Cardiac muscle cell (in vitro differentiated cells and primary cell): ENCODE results near the gene MAP7D3. TPM values are rescaled to one million over a fixed set of nuclear protein-coding genes. Genes with fewer than 3 reads are reported as not detected.

Experiments
- DNase-seq, 2 donors: peaks; one replicate each; pipeline versions ENCODE4 v3.0.0 to v3.0.0-alpha.2; 2010 to 2017; ENCODE audit warnings: low read depth in 1 of 2, low spot score in 1 of 2
- H3K27ac ChIP-seq: fragments of 200-600 bp; sonication (generic); 2 replicates; pipeline ENCODE4 v1.5.1; 2016
- H3K27me3 ChIP-seq: fragments of 200-600 bp; sonication (generic); 2 replicates; pipeline ENCODE4 v1.6.0; 2016; ENCODE audit warnings: control low read depth
- H3K36me3 ChIP-seq: fragments of 200-600 bp; sonication (generic); 2 replicates; pipeline ENCODE4 v1.5.1; 2016; ENCODE audit warnings: control low read depth
- H3K4me1 ChIP-seq: fragments of 200-600 bp; sonication (generic); 2 replicates; pipeline ENCODE4 v1.8.1; 2017; ENCODE audit warnings: low read depth, mild to moderate bottlenecking, mixed run types
- H3K4me3 ChIP-seq: fragments of 200-600 bp; sonication (generic); 2 replicates; pipeline ENCODE4 v1.5.1; 2016; ENCODE audit warnings: mild to moderate bottlenecking
- H3K9me3 ChIP-seq: fragments of 200-600 bp; sonication (generic); 2 replicates; pipeline ENCODE4 v1.5.1; 2017; ENCODE audit warnings: low read depth, mild to moderate bottlenecking, control low read depth
- CTCF ChIP-seq: IDR thresholded peaks from 2 replicates; pipeline ENCODE4 v1.5.1; 2012; ENCODE audit warnings: low read depth, mild to moderate bottlenecking, low read length
- polyA plus RNA-seq: library from polyadenylated mRNA; unstranded; fragments of >200 nt; fragmentation: Nextera tagmentation; extraction: Ambion mirVana; gene quantifications from 2 replicates; pipeline ENCODE4 v1.2.1, GENCODE V29; 2016
- total RNA-seq: library from RNA; depleted of rRNA; stranded (reverse); fragments of >200 nt; gene quantifications from 2 replicates; pipeline ENCODE4 v1.2.3, GENCODE V29; 2016

The MAP7D3 gene
- total and polyA plus RNA-seq, 2 experiments from 2014 or later: 5.7 to 10.4 TPM

- TF ChIP-seq CTCF: no peak
- Histone ChIP-seq H3K9me3 (no peaks in the 10 kb centered on the region), H3K27me3 (no peaks in the 10 kb centered on the region), H3K4me1 (no peaks in the 10 kb centered on the region), H3K27ac (no peak overlapping the region), H3K4me3 (no peak overlapping the region), H3K36me3 (no peaks in the 10 kb centered on the region)
- no peak for DNase-seq
Measured at GRCh38 chrX:136196691-136197155, 54.5 kb downstream of the MAP7D3 start.

GRCh38 chrX:136195247-136195646, 56.0 kb downstream of the MAP7D3 start:
- Histone ChIP-seq H3K27ac (no peak overlapping the region), H3K9me3 (no peaks in the 10 kb centered on the region), H3K36me3 (no peaks in the 10 kb centered on the region), H3K27me3 (no peaks in the 10 kb centered on the region), H3K4me3 (no peak overlapping the region), H3K4me1 (no peaks in the 10 kb centered on the region)
- no peak for DNase-seq
- no peak for TF ChIP-seq CTCF

DNA sequence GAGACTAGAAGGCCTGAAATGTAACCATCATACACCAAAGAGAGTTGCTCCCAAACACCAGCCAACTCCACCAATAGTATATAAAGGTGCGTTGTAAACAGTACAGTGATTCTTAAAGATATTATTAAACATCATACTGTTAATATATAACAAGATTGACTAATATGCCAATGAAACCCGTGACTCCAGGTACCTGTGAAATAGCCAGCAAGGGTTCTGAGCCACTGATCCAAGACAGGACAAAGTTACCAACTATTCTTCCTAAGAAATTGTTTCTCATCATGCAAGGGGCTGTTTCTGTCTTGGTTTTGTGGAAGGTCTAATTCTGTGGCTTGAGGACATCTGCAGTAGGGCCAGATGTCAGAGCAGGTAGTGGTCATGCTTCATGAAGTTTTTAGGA, 56.7 kb downstream of the MAP7D3 start:
- Histone ChIP-seq H3K27ac (no peak overlapping the region), H3K27me3 (no peaks in the 10 kb centered on the region), H3K9me3 (no peaks in the 10 kb centered on the region), H3K4me1 (no peaks in the 10 kb centered on the region), H3K4me3 (no peak overlapping the region), H3K36me3 (no peaks in the 10 kb centered on the region)
- no peak for TF ChIP-seq CTCF
- no peak for DNase-seq

GRCh38 chrX:136193771-136194170, 57.4 kb downstream of the MAP7D3 start:
- Histone ChIP-seq H3K27me3 (no peaks in the 10 kb centered on the region), H3K27ac (no peak overlapping the region), H3K9me3 (no peaks in the 10 kb centered on the region), H3K4me1 (no peaks in the 10 kb centered on the region), H3K4me3 (no peak overlapping the region), H3K36me3 (no peaks in the 10 kb centered on the region)
- no peak for TF ChIP-seq CTCF
- no peak for DNase-seq

- peak in 1 of 2 donors; percentile 50 for DNase-seq
- H3K4me1 ChIP-seq: no peaks in the 10 kb centered on the region
- no peak overlapping the region for H3K27ac ChIP-seq
- no peak for TF ChIP-seq CTCF
- H3K9me3 ChIP-seq: no peaks in the 10 kb centered on the region
- H3K36me3 ChIP-seq: no peaks in the 10 kb centered on the region
- H3K4me3 ChIP-seq: no peak overlapping the region
- H3K27me3 ChIP-seq: no peaks in the 10 kb centered on the region
Measured at GRCh38 chrX:136192839-136193414, 58.3 kb downstream of the MAP7D3 start.
